Stimulated activated naive CD8-positive, alpha-beta T cell treated with anti-CD3 and anti-CD28 coated beads, Interleukin-15, Interleukin-2, amounts not matched to agents 100 ng/mL and 50 ng/mL, for 24 hours (primary cell): Measurements from ENCODE around the gene NPAS2.

Experiments used
- H3K27ac Mint-ChIP-seq: one replicate; pipeline ENCODE4 v1.8.0; 2021; ENCODE audit warnings: mild to moderate bottlenecking, mixed read lengths
- H3K27me3 Mint-ChIP-seq: one replicate; pipeline ENCODE4 v1.8.0; 2021; ENCODE audit warnings: mixed read lengths
- H3K36me3 Mint-ChIP-seq: one replicate; pipeline ENCODE4 v1.8.0; 2021; ENCODE audit warnings: low read depth, mixed read lengths
- H3K4me1 Mint-ChIP-seq: one replicate; pipeline ENCODE4 v1.8.0; 2021; ENCODE audit warnings: low read depth, mixed read lengths
- H3K4me3 Mint-ChIP-seq: one replicate; pipeline ENCODE4 v1.8.0; 2021; ENCODE audit warnings: mild to moderate bottlenecking, mixed read lengths
- H3K9me3 Mint-ChIP-seq: one replicate; pipeline ENCODE4 v1.8.0; 2021; ENCODE audit warnings: mixed read lengths

Gene NPAS2

GRCh38 chr2:100997509-100998234 is 177.7 kb downstream of the NPAS2 start:
- H3K4me1 Mint-ChIP-seq: peaks cover 14% of the 10 kb centered on the region
- no peak overlapping the region for H3K4me3 Mint-ChIP-seq
- no peak overlapping the region for H3K27ac Mint-ChIP-seq
- no peaks in the 10 kb centered on the region for H3K27me3 Mint-ChIP-seq
- H3K36me3 Mint-ChIP-seq: peaks cover 12% of the 10 kb centered on the region
- H3K9me3 Mint-ChIP-seq: no peaks in the 10 kb centered on the region

- H3K4me3 Mint-ChIP-seq: no peak overlapping the region
- H3K27me3 Mint-ChIP-seq: no peaks in the 10 kb centered on the region
- H3K36me3 Mint-ChIP-seq: peaks cover 17% of the 10 kb centered on the region
- peaks cover 14% of the 10 kb centered on the region for H3K4me1 Mint-ChIP-seq
- no peak overlapping the region for H3K27ac Mint-ChIP-seq
- no peaks in the 10 kb centered on the region for H3K9me3 Mint-ChIP-seq
Measured at GRCh38 chr2:100998235-100998573, 178.3 kb downstream of the NPAS2 start.

GRCh38 chr2:100999995-101000394 is 180.1 kb downstream of the NPAS2 start:
- Mint-ChIP-seq H3K27ac (no peak overlapping the region), H3K4me1 (peaks cover 32% of the 10 kb centered on the region), H3K27me3 (no peaks in the 10 kb centered on the region), H3K4me3 (no peak overlapping the region), H3K9me3 (no peaks in the 10 kb centered on the region), H3K36me3 (peaks cover 35% of the 10 kb centered on the region)

GRCh38 chr2:101001691-101002561 is 182.0 kb downstream of the NPAS2 start, which contains the start of gene RPL31:
RPL31 (plus strand) TSS chr2:101002289; CDS start chr2:101002702, 413 bp downstream.
- H3K36me3 Mint-ChIP-seq: peaks cover 54% of the 10 kb centered on the region
- H3K4me3 Mint-ChIP-seq: peak within 1 kb of the TSS; percentile 96
- no peaks in the 10 kb centered on the region for H3K27me3 Mint-ChIP-seq
- peaks cover 51% of the 10 kb centered on the region for H3K4me1 Mint-ChIP-seq
- H3K27ac Mint-ChIP-seq: peak within 1 kb of the TSS; percentile 98
- H3K9me3 Mint-ChIP-seq: no peaks in the 10 kb centered on the region

GRCh38 chr2:101002562-101003277 is 182.8 kb downstream of the NPAS2 start:
- H3K27me3 Mint-ChIP-seq: no peaks in the 10 kb centered on the region
- H3K4me3 Mint-ChIP-seq: peak overlapping the region; percentile 96
- no peaks in the 10 kb centered on the region for H3K9me3 Mint-ChIP-seq
- peaks cover 59% of the 10 kb centered on the region for H3K4me1 Mint-ChIP-seq
- peaks cover 62% of the 10 kb centered on the region for H3K36me3 Mint-ChIP-seq
- peak overlapping the region; percentile 98 for H3K27ac Mint-ChIP-seq

GRCh38 chr2:101003278-101003775 is 183.4 kb downstream of the NPAS2 start:
- H3K27me3 Mint-ChIP-seq: no peaks in the 10 kb centered on the region
- peak overlapping the region; percentile 96 for H3K4me3 Mint-ChIP-seq
- H3K9me3 Mint-ChIP-seq: no peaks in the 10 kb centered on the region
- H3K36me3 Mint-ChIP-seq: peaks cover 68% of the 10 kb centered on the region
- H3K4me1 Mint-ChIP-seq: peaks cover 65% of the 10 kb centered on the region
- H3K27ac Mint-ChIP-seq: peak overlapping the region; percentile 98

GRCh38 chr2:101004620-101005325 is 184.8 kb downstream of the NPAS2 start:
- H3K4me1 Mint-ChIP-seq: peaks cover 70% of the 10 kb centered on the region
- no peaks in the 10 kb centered on the region for H3K27me3 Mint-ChIP-seq
- peaks cover 75% of the 10 kb centered on the region for H3K36me3 Mint-ChIP-seq
- H3K9me3 Mint-ChIP-seq: no peaks in the 10 kb centered on the region
- H3K4me3 Mint-ChIP-seq: peak overlapping the region; percentile 96
- peak overlapping the region; percentile 98 for H3K27ac Mint-ChIP-seq

GRCh38 chr2:101006065-101006715 is 186.3 kb downstream of the NPAS2 start:
- Mint-ChIP-seq H3K4me3 (peak overlapping the region; percentile 96), H3K4me1 (peaks cover 67% of the 10 kb centered on the region), H3K36me3 (peaks cover 85% of the 10 kb centered on the region), H3K27me3 (no peaks in the 10 kb centered on the region), H3K9me3 (no peaks in the 10 kb centered on the region), H3K27ac (peak overlapping the region; percentile 98)

GRCh38 chr2:101007415-101008345 is 187.7 kb downstream of the NPAS2 start:
- no peaks in the 10 kb centered on the region for H3K9me3 Mint-ChIP-seq
- H3K27ac Mint-ChIP-seq: peak overlapping the region; percentile 74
- peaks cover 64% of the 10 kb centered on the region for H3K4me1 Mint-ChIP-seq
- H3K27me3 Mint-ChIP-seq: no peaks in the 10 kb centered on the region
- H3K4me3 Mint-ChIP-seq: peak overlapping the region; percentile 50
- peaks cover 81% of the 10 kb centered on the region for H3K36me3 Mint-ChIP-seq

- H3K4me1 Mint-ChIP-seq: peaks cover 36% of the 10 kb centered on the region
- peaks cover 70% of the 10 kb centered on the region for H3K36me3 Mint-ChIP-seq
- H3K4me3 Mint-ChIP-seq: no peak overlapping the region
- H3K27ac Mint-ChIP-seq: peak overlapping the region; percentile 49
- no peaks in the 10 kb centered on the region for H3K9me3 Mint-ChIP-seq
- H3K27me3 Mint-ChIP-seq: no peaks in the 10 kb centered on the region
Measured at GRCh38 chr2:101011152-101011551, 191.2 kb downstream of the NPAS2 start.

GRCh38 chr2:101012054-101012705 is 192.2 kb downstream of the NPAS2 start:
- H3K4me3 Mint-ChIP-seq: no peak overlapping the region
- no peaks in the 10 kb centered on the region for H3K27me3 Mint-ChIP-seq
- peak overlapping the region; percentile 51 for H3K27ac Mint-ChIP-seq
- H3K4me1 Mint-ChIP-seq: peaks cover 26% of the 10 kb centered on the region
- no peaks in the 10 kb centered on the region for H3K9me3 Mint-ChIP-seq
- H3K36me3 Mint-ChIP-seq: peaks cover 59% of the 10 kb centered on the region

- H3K27me3 Mint-ChIP-seq: no peaks in the 10 kb centered on the region
- H3K27ac Mint-ChIP-seq: peak overlapping the region; percentile 1
- no peak overlapping the region for H3K4me3 Mint-ChIP-seq
- H3K4me1 Mint-ChIP-seq: peaks cover 20% of the 10 kb centered on the region
- H3K9me3 Mint-ChIP-seq: no peaks in the 10 kb centered on the region
- peaks cover 54% of the 10 kb centered on the region for H3K36me3 Mint-ChIP-seq
Measured at GRCh38 chr2:101012706-101013181, 192.8 kb downstream of the NPAS2 start.
